Spinal cord (tissue), 10 donors: Measurements from ENCODE around the gene TGFB1I1. TPM values are rescaled to one million over a fixed set of nuclear protein-coding genes. Genes with fewer than 3 reads are reported as not detected.

Source experiments
- DNase-seq, 6 donors: peaks; one replicate each; pipeline versions ENCODE4 v3.0.0 to v3.0.0-alpha.2; 2013 to 2015; ENCODE audit warnings: low spot score in 6 of 6, low read depth in 4 of 6
- H3K27ac ChIP-seq: one replicate; pipeline ENCODE4 v1.5.1; 2013; ENCODE audit warnings: low read depth, low read length, control low read depth
- H3K27me3 ChIP-seq: one replicate; pipeline ENCODE4 v1.6.1; 2013; ENCODE audit warnings: low read length; ENCODE audit not compliant: control insufficient read depth, insufficient read depth
- H3K36me3 ChIP-seq: one replicate; pipeline ENCODE4 v1.6.1; 2013; ENCODE audit warnings: low read length; ENCODE audit not compliant: control insufficient read depth, insufficient read depth
- H3K4me1 ChIP-seq: one replicate; pipeline ENCODE4 v1.6.1; 2013; ENCODE audit warnings: low read length; ENCODE audit not compliant: control insufficient read depth, insufficient read depth
- H3K4me3 ChIP-seq: one replicate; pipeline ENCODE4 v1.5.1; 2013; ENCODE audit warnings: low read depth, low read length, control low read depth
- H3K9me3 ChIP-seq: one replicate; pipeline ENCODE4 v1.6.1; 2013; ENCODE audit warnings: low read length; ENCODE audit not compliant: control insufficient read depth, insufficient read depth
- WGBS: methylation state at CpG from one replicate; pipeline ENCODE4 v1.1.5; 2013; ENCODE audit warnings: missing lambda C conversion rate; ENCODE audit not compliant: insufficient coverage; 5-methylcytosine and 5-hydroxymethylcytosine counted together
- polyA plus RNA-seq, 2 donors: library from polyadenylated mRNA; unstranded; fragments of 120-200 nt; gene quantifications; one replicate each; pipeline ENCODE4 v1.2.1, GENCODE V29; 2013; ENCODE audit not compliant: insufficient read length in 2 of 2
- total RNA-seq, 2 donors: library from RNA; depleted of rRNA in 1 of 2; stranded (reverse); fragments of 120-200 nt in 1 of 2; fragments of >200 nt in 1 of 2; gene quantifications; one replicate each; pipeline versions ENCODE4 v1.2.3 to v1.2.4, GENCODE V29; 2013 to 2014
- donor health status: healthy.

Gene TGFB1I1
- total and polyA plus RNA-seq, 4 donors, result 8.1 to 22.7 (median 15.0) TPM

GRCh38 chr16:31459687-31460581, 12.0 kb upstream of the TGFB1I1 start:
- peak overlapping the region; percentile 75 for H3K4me3 ChIP-seq
- peaks cover 57% of the 10 kb centered on the region for H3K36me3 ChIP-seq
- peaks cover 38% of the 10 kb centered on the region for H3K4me1 ChIP-seq
- peak overlapping the region; percentile 96 for H3K27ac ChIP-seq
- WGBS, result 2% methylated on average over 50 of the region's 61 CpGs
- DNase-seq, result peak; percentile 94 to 100 (median 98)
- H3K27me3 ChIP-seq, result no peaks in the 10 kb centered on the region
- no peaks in the 10 kb centered on the region for H3K9me3 ChIP-seq

DNA sequence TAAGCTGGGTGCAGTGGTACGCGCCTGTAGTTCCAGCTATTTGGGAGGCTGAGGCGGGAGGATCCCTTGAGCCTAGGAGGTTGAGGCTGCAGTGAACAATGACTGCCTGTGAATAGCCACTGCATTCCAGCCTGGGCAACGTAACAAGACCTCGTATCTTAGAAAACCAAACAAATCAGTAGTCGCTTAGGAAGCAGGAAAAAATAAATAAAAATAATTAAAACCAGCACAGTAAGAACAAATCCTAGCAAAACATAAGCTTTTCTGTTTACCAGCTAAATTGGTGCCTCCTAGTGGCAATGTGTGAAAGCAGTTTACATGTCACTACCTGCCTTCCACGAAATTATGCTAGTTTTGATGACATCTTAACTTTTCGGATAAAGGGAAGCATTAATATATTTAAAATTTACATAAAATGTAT, 11.4 kb upstream of the TGFB1I1 start:
- peak in 2 of 6 donors; percentile 57 to 74 for DNase-seq
- peaks cover 35% of the 10 kb centered on the region for H3K4me1 ChIP-seq
- WGBS, result 84% methylated on average over 3 of the region's 8 CpGs
- H3K27me3 ChIP-seq, result no peaks in the 10 kb centered on the region
- H3K9me3 ChIP-seq, result no peaks in the 10 kb centered on the region
- peaks cover 58% of the 10 kb centered on the region for H3K36me3 ChIP-seq
- peak overlapping the region; percentile 63 for H3K4me3 ChIP-seq
- H3K27ac ChIP-seq, result peak overlapping the region; percentile 94

DNA sequence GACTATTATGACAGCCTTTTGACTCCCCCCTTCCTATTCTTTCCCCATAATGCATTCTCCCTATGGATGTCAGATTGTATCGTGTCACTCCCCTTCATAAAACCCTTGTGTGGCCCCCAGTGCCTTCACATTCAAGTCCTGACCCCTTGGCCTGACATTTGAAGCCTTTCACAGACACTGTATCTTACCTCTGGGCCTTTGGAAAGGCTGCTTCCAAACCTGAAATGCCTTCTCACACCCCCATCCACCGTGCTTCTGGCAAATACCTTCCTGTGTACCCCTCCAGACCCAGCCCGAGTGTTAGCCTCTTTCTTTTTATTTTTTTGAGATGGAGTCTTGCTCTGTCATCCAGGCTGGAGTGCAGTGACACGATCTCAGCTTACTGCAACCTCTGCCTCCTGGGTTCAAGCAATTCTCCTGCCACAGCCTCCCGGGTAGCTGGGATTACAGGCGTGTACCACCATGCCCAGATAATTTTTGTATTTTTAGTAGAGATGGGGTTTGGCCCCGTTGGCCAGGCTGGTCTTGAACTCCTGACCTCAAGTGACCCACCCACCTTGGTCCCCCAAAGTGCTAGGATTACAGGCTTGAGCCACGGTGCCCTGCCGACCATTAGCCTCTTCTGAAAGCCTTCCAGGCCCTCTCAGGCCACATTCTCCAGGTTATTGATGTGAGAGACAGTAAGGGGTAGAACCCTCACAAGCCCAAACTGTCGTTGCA, 10.6 kb upstream of the TGFB1I1 start:
- H3K4me3 ChIP-seq, result no peak overlapping the region
- WGBS, result 92% methylated on average over 6 of the region's 10 CpGs
- H3K4me1 ChIP-seq, result peaks cover 28% of the 10 kb centered on the region
- no peak for DNase-seq
- no peak overlapping the region for H3K27ac ChIP-seq
- peaks cover 58% of the 10 kb centered on the region for H3K36me3 ChIP-seq
- H3K9me3 ChIP-seq, result no peaks in the 10 kb centered on the region
- H3K27me3 ChIP-seq, result no peaks in the 10 kb centered on the region

- Histone ChIP-seq H3K27ac (no peak overlapping the region), H3K4me3 (no peak overlapping the region), H3K27me3 (no peaks in the 10 kb centered on the region), H3K4me1 (peaks cover 20% of the 10 kb centered on the region), H3K36me3 (peaks cover 58% of the 10 kb centered on the region), H3K9me3 (no peaks in the 10 kb centered on the region)
- DNase-seq, result no peak
- 93% methylated on average over 35 of the region's 35 CpGs for WGBS
Observed at GRCh38 chr16:31461921-31462804, 9.8 kb upstream of the TGFB1I1 start.

GRCh38 chr16:31464348-31464769, 7.6 kb upstream of the TGFB1I1 start:
- peaks cover 57% of the 10 kb centered on the region for H3K36me3 ChIP-seq
- no peak for DNase-seq

DNA sequence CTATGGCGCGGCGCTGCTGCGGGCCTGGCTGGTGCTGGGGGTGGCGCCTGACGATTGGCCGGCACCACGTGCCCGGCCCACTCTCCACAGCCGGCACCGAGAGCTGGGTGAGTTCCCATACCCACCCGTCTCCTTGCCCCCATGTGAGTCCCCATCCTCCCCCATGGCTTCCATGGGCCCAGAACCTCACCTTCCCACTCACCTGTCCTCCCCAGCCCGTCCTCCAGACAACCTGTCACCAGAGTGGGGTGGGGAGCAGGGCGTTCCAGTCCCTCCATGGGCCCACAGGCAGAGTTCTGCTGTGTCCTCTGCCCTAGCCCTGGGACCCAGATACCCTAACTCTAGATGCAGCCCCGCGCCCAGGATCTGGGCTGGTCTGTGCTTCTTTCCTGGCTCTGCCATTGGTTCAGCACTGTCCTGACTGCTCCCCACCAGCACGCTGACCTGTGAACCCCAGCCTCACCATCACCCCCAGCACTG, 7.1 kb upstream of the TGFB1I1 start:
- 98% methylated on average over 17 of the region's 17 CpGs for WGBS
- no peaks in the 10 kb centered on the region for H3K27me3 ChIP-seq
- H3K4me3 ChIP-seq, result no peak overlapping the region
- H3K4me1 ChIP-seq, result peaks cover 6% of the 10 kb centered on the region
- peaks cover 57% of the 10 kb centered on the region for H3K36me3 ChIP-seq
- DNase-seq, result no peak
- no peak overlapping the region for H3K27ac ChIP-seq
- H3K9me3 ChIP-seq, result no peaks in the 10 kb centered on the region

More at GRCh38 chr16:31464348-31464769, 7.6 kb upstream of the TGFB1I1 start:
- Histone ChIP-seq H3K27ac (no peak overlapping the region), H3K4me1 (peaks cover 6% of the 10 kb centered on the region), H3K27me3 (no peaks in the 10 kb centered on the region), H3K9me3 (no peaks in the 10 kb centered on the region), H3K4me3 (no peak overlapping the region)
- 96% methylated on average over 34 of the region's 36 CpGs for WGBS

GRCh38 chr16:31465788-31466370, 6.1 kb upstream of the TGFB1I1 start:
- H3K27me3 ChIP-seq, result no peaks in the 10 kb centered on the region
- H3K27ac ChIP-seq, result no peak overlapping the region
- peaks cover 57% of the 10 kb centered on the region for H3K36me3 ChIP-seq
- H3K4me3 ChIP-seq, result no peak overlapping the region
- 90% methylated on average over 20 of the region's 20 CpGs for WGBS
- H3K9me3 ChIP-seq, result no peaks in the 10 kb centered on the region
- no peak for DNase-seq
- no peaks in the 10 kb centered on the region for H3K4me1 ChIP-seq

DNA sequence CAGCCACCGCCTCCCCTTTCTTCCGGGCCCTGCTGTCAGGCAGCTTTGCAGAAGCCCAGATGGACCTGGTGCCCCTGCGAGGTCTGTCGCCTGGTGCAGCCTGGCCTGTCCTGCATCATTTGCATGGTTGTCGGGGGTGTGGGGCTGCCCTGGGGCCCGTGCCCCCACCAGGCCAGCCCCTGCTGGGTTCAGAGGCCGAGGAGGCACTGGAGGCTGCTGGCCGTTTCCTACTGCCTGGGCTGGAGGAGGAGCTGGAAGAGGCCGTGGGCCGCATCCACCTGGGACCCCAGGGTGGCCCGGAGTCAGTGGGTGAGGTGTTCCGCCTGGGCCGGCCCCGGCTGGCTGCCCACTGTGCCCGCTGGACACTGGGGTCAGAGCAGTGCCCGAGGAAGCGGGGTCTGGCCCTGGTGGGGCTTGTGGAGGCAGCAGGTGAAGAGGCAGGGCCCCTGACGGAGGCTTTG, 5.5 kb upstream of the TGFB1I1 start:
- Histone ChIP-seq H3K36me3 (peaks cover 57% of the 10 kb centered on the region), H3K27me3 (no peaks in the 10 kb centered on the region), H3K4me1 (peaks cover 4% of the 10 kb centered on the region), H3K27ac (no peak overlapping the region), H3K9me3 (no peaks in the 10 kb centered on the region), H3K4me3 (no peak overlapping the region)
- DNase-seq, result no peak
- 93% methylated on average over 18 of the region's 18 CpGs for WGBS
